K562 (cell line): ENCODE results near the gene CGGBP1. TPM values are rescaled to one million over a fixed set of nuclear protein-coding genes. Genes with fewer than 3 reads are reported as not detected.

Source experiments
- COPS2 ChIP-seq: fragments of 450-650 bp; conservative IDR thresholded peaks from 2 replicates; pipeline ENCODE4 v1.6.1; 2016; ENCODE audit warnings: mild to moderate bottlenecking, moderate library complexity
- DPF2 ChIP-seq: fragments of 450-650 bp; IDR thresholded peaks from 2 replicates; pipeline ENCODE4 v1.6.1; 2016
- HBP1 ChIP-seq: fragments of 450-650 bp; formaldehyde crosslinking; IDR thresholded peaks from 2 replicates; pipeline ENCODE4 v1.4.0; 2022; ENCODE audit warnings: missing genetic modification characterization
- MAX ChIP-seq: sonication (generic); formaldehyde crosslinking; IDR thresholded peaks from 2 replicates; pipeline ENCODE4 v1.9.0; 2022; ENCODE audit warnings: mild to moderate bottlenecking, missing genetic modification reagents
- NR1H2 ChIP-seq: sonication (generic); formaldehyde crosslinking; IDR thresholded peaks from 2 replicates; pipeline ENCODE4 v1.4.0; 2020; ENCODE audit warnings: mild to moderate bottlenecking, missing genetic modification reagents
- NUFIP1 ChIP-seq: fragments of 450-650 bp; IDR thresholded peaks from 2 replicates; pipeline ENCODE4 v1.6.1; 2018; ENCODE audit not compliant: partially characterized antibody
- PHF20 ChIP-seq: fragments of 450-650 bp; IDR thresholded peaks from 2 replicates; pipeline ENCODE4 v1.6.1; 2018; ENCODE audit not compliant: partially characterized antibody
- POU5F1 ChIP-seq: fragments of 150-350 bp; IDR thresholded peaks from 2 replicates; pipeline ENCODE4 v1.6.1; 2014; ENCODE audit warnings: borderline replicate concordance, low read length, low read depth, mild to moderate bottlenecking; ENCODE audit not compliant: partially characterized antibody
- PREB ChIP-seq: sonication (generic); formaldehyde crosslinking; IDR thresholded peaks from 2 replicates; pipeline ENCODE4 v1.8.1; 2023; ENCODE audit warnings: mild to moderate bottlenecking, missing genetic modification reagents
- RBM22 ChIP-seq: fragments of 200-400 bp; formaldehyde crosslinking; IDR thresholded peaks from 2 replicates; pipeline ENCODE4 v1.6.1; 2018; ENCODE audit warnings: low read length, low read depth; ENCODE audit not compliant: poor library complexity, severe bottlenecking
- TFE3 ChIP-seq: fragments of 450-650 bp; formaldehyde crosslinking; IDR thresholded peaks from 2 replicates; pipeline ENCODE4 v1.4.0; 2020; ENCODE audit warnings: mild to moderate bottlenecking, mixed read lengths
- ZBTB33 ChIP-seq: sonication (generic); formaldehyde crosslinking; IDR thresholded peaks from 2 replicates; pipeline ENCODE4 v1.8.1; 2023; ENCODE audit warnings: mild to moderate bottlenecking, missing genetic modification reagents
- ZBTB34 ChIP-seq: fragments of 250-450 bp; sonication (Bioruptor Pico); IDR thresholded peaks from 2 replicates; pipeline ENCODE4 v1.8.0; 2021; ENCODE audit warnings: mild to moderate bottlenecking, moderate library complexity
- ZBTB7A ChIP-seq: IDR thresholded peaks from 2 replicates; pipeline ENCODE4 v1.6.1; 2011; ENCODE audit warnings: low read depth, mild to moderate bottlenecking, low read length, moderate library complexity, borderline replicate concordance; ENCODE audit not compliant: control insufficient read depth
- ZKSCAN8 ChIP-seq: fragments of 200-800 bp; sonication (Bioruptor generic); IDR thresholded peaks from 2 replicates; pipeline ENCODE4 v1.6.1; 2016; ENCODE audit warnings: missing genetic modification characterization, missing compliant biosample characterization
- ZNF133 ChIP-seq: fragments of 250-450 bp; sonication (Bioruptor Pico); IDR thresholded peaks from 2 replicates; pipeline ENCODE4 v1.4.0; 2020; ENCODE audit warnings: mild to moderate bottlenecking
- ZNF134 ChIP-seq: fragments of 250-450 bp; sonication (Bioruptor Pico); conservative IDR thresholded peaks from 2 replicates; pipeline ENCODE4 v1.4.0; 2020
- ZNF347 ChIP-seq: fragments of 450-650 bp; formaldehyde crosslinking; IDR thresholded peaks from 2 replicates; pipeline ENCODE4 v1.4.0; 2020; ENCODE audit warnings: low read depth, mild to moderate bottlenecking, moderate library complexity
- ZNF583 ChIP-seq: fragments of 250-450 bp; sonication (Bioruptor Pico); IDR thresholded peaks from 2 replicates; pipeline ENCODE4 v1.4.0; 2020
- ZNF778 ChIP-seq: fragments of 450-650 bp; formaldehyde crosslinking; IDR thresholded peaks from 2 replicates; pipeline ENCODE4 v1.4.0; 2020; ENCODE audit warnings: mild to moderate bottlenecking, moderate library complexity
- polyA plus RNA-seq, 8 experiments: library from polyadenylated mRNA; depleted of rRNA in 4 of 8; stranded (reverse) in 5 of 8; unstranded in 3 of 8; fragments of >200 nt; fragmentation: Nextera tagmentation in 2 of 8; fragmentation: Illumina TruSeq in 1 of 8; extraction: Ambion mirVana in 2 of 8; extraction: Trizol in 1 of 8; gene quantifications; 2 replicates each; pipeline versions ENCODE4 v1.2.1 to v1.2.3, GENCODE V29; 2011 to 2014; ENCODE audit warnings: inconsistent platforms in 1 of 8, missing spikeins in 1 of 8
- total RNA-seq, 7 experiments: library from RNA; depleted of rRNA in 6 of 7; stranded (reverse); fragments of >200 nt in 6 of 7; fragmentation: Illumina TruSeq in 2 of 7; extraction: Trizol in 2 of 7; gene quantifications; 2 replicates each; pipeline versions ENCODE4 v1.2.1 to v1.2.3, GENCODE V29; 2011 to 2021; ENCODE audit warnings: low replicate concordance in 1 of 7

The CGGBP1 gene
- total and polyA plus RNA-seq, 9 of the 15 experiments (the other 6 are each of a cell fraction or from before 2014, with no cell fraction given), result 14.4 to 47.8 (median 37.8) TPM

- TF ChIP-seq ZNF583 (CRISPR knock-in tag), result no peak
- no peak for TF ChIP-seq POU5F1
- no peak for TF ChIP-seq ZBTB34 (CRISPR knock-in tag)
- no peak for TF ChIP-seq ZBTB33
- no peak for TF ChIP-seq RBM22
- no peak for TF ChIP-seq PREB (CRISPR knock-in tag)
- no peak for TF ChIP-seq HBP1 (CRISPR knock-in tag)
- no peak for TF ChIP-seq ZKSCAN8 (CRISPR knock-in tag)
- peak; percentile 57 for TF ChIP-seq PHF20
- no peak for TF ChIP-seq MAX (CRISPR knock-in tag)
- no peak for TF ChIP-seq ZNF347 (CRISPR knock-in tag)
- TF ChIP-seq ZNF133 (CRISPR knock-in tag), result no peak
- no peak for TF ChIP-seq ZNF778 (CRISPR knock-in tag)
- no peak for TF ChIP-seq TFE3 (CRISPR knock-in tag)
- TF ChIP-seq ZNF134 (CRISPR knock-in tag), result no peak
- no peak for TF ChIP-seq DPF2
- no peak for TF ChIP-seq NUFIP1
- TF ChIP-seq COPS2, result no peak
- no peak for TF ChIP-seq NR1H2 (CRISPR knock-in tag)
- no peak for TF ChIP-seq ZBTB7A
Measured at GRCh38 chr3:88058581-88059379, at the start of gene CGGBP1, which contains the start of gene ZNF654 (continued).
